ENCODE measurements around the gene IFIT1.
"Not testable (repeated sequence)": the region's sequence is repeated elsewhere in the genome, so short reads cannot be mapped to it uniquely, and the experiment has no call there.

The IFIT1 gene

GRCh38 chr10:89398003-89398749 is 5.8 kb downstream of the IFIT1 start:
- DNase-seq (ENCODE audit: low read depth in 3 of 3) = no peak

- DNase-seq (ENCODE audit: low read depth in 3 of 3) = no peak
These were observed 7.5 kb downstream of the IFIT1 start for GRCh38 chr10:89399956-89400355.

GRCh38 chr10:89403043-89403442 is 10.6 kb downstream of the IFIT1 start:
- DNase-seq (ENCODE audit: low read depth in 3 of 3) = no peak

GRCh38 chr10:89404104-89405047 is 12.0 kb downstream of the IFIT1 start:
- no peak for DNase-seq (ENCODE audit: low read depth in 3 of 3)

- DNase-seq (ENCODE audit: low read depth in 3 of 3) = not testable (repeated sequence)
These were observed 13.8 kb downstream of the IFIT1 start for GRCh38 chr10:89406178-89406577.

GRCh38 chr10:89407792-89408191 is 15.4 kb downstream of the IFIT1 start:
- DNase-seq (ENCODE audit: low read depth in 3 of 3) = not testable (repeated sequence)

- DNase-seq (ENCODE audit: low read depth in 3 of 3) = not testable (repeated sequence)
These were observed 16.9 kb downstream of the IFIT1 start for GRCh38 chr10:89409282-89409681.

- DNase-seq (ENCODE audit: low read depth in 3 of 3) = not testable (repeated sequence)
These were observed 18.1 kb downstream of the IFIT1 start for GRCh38 chr10:89410551-89410950.

GRCh38 chr10:89411135-89411534 is 18.7 kb downstream of the IFIT1 start:
- DNase-seq (ENCODE audit: low read depth in 3 of 3) = not testable (repeated sequence)

GRCh38 chr10:89412276-89412675 is 19.9 kb downstream of the IFIT1 start:
- DNase-seq (ENCODE audit: low read depth in 3 of 3) = peak in 2 of 3 experiments; percentile 14 to 22

- DNase-seq (ENCODE audit: low read depth in 3 of 3) = no peak
These were observed 21.0 kb downstream of the IFIT1 start for GRCh38 chr10:89413398-89413912.

- DNase-seq (ENCODE audit: low read depth in 3 of 3) = peak; percentile 31 to 45 (median 34)
These were observed 21.9 kb downstream of the IFIT1 start, which contains the start of gene IFIT5 for GRCh38 chr10:89414146-89414878. IFIT5 (plus strand) TSS chr10:89414568; CDS start chr10:89414799, 231 bp downstream.

- DNase-seq (ENCODE audit: low read depth in 3 of 3) = peak; percentile 12 to 24 (median 12)
These were observed 22.7 kb downstream of the IFIT1 start for GRCh38 chr10:89414879-89415821.

GRCh38 chr10:89416465-89416864 is 24.0 kb downstream of the IFIT1 start:
- DNase-seq (ENCODE audit: low read depth in 3 of 3) = no peak

- no peak for DNase-seq (ENCODE audit: low read depth in 3 of 3)
These were observed 27.1 kb downstream of the IFIT1 start for GRCh38 chr10:89419548-89419947.

- DNase-seq (ENCODE audit: low read depth in 3 of 3) = no peak
These were observed 28.6 kb downstream of the IFIT1 start for GRCh38 chr10:89421018-89421476.

- no peak for DNase-seq (ENCODE audit: low read depth in 3 of 3)
These were observed 32.6 kb downstream of the IFIT1 start for GRCh38 chr10:89425000-89425399.

- no peak for DNase-seq (ENCODE audit: low read depth in 3 of 3)
These were observed 33.9 kb downstream of the IFIT1 start for GRCh38 chr10:89426230-89426868.

- no peak for DNase-seq (ENCODE audit: low read depth in 3 of 3)
These were observed 35.2 kb downstream of the IFIT1 start for GRCh38 chr10:89427629-89428028.

GRCh38 chr10:89428877-89429276 is 36.5 kb downstream of the IFIT1 start:
- DNase-seq (ENCODE audit: low read depth in 3 of 3) = no peak
